Measurements from ENCODE around the gene TIGIT.

DNA sequence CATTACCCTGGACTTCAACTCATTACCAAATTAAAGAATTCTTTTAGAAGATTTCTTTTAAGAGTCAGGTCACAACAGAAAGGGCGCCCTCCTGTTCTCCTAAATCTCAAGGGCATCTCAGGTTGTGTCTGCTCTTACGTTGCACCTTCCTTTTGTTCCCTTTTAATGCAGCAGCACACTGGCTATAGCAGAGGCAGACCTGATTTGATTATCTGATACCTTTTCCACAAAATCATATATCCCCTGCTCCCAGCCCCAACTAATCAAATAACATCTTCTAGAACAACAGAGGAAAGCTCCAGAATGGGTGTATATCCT is 40.1 kb downstream of the TIGIT start:
- TF ChIP-seq, protein P1, sequence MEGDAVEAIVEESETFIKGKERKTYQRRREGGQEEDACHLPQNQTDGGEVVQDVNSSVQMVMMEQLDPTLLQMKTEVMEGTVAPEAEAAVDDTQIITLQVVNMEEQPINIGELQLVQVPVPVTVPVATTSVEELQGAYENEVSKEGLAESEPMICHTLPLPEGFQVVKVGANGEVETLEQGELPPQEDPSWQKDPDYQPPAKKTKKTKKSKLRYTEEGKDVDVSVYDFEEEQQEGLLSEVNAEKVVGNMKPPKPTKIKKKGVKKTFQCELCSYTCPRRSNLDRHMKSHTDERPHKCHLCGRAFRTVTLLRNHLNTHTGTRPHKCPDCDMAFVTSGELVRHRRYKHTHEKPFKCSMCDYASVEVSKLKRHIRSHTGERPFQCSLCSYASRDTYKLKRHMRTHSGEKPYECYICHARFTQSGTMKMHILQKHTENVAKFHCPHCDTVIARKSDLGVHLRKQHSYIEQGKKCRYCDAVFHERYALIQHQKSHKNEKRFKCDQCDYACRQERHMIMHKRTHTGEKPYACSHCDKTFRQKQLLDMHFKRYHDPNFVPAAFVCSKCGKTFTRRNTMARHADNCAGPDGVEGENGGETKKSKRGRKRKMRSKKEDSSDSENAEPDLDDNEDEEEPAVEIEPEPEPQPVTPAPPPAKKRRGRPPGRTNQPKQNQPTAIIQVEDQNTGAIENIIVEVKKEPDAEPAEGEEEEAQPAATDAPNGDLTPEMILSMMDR (IDR thresholded peaks at IDR 0.05), result no peak
- no peak for TF ChIP-seq EP300 (IDR thresholded peaks at IDR 0.05; ENCODE audit: low read depth)
